SK-N-SH (cell line): ENCODE measurements around the gene NPIPB6. TPM values are rescaled to one million over a fixed set of nuclear protein-coding genes. Genes with fewer than 3 reads are reported as not detected.

Experiments
- CTCF ChIA-PET: fragments of 300-600, 350-600 bp; formaldehyde crosslinking; extraction: SDS; loops from one replicate; lab custom pipeline; 2021; lab: Yijun Ruan, JAX
- POLR2A ChIA-PET: fragments of 350-600 bp; sonication (Branson Sonifier 250); formaldehyde crosslinking; extraction: SDS; loops from one replicate; lab custom pipeline; 2020; ENCODE audit warnings: antibody characterized with exemption, inconsistent platforms; lab: Yijun Ruan, JAX
- DNase-seq: peaks from one replicate; pipeline ENCODE4 v3.0.0; 2012
- H2AFZ ChIP-seq: fragments of 200-600 bp; sonication (generic); 2 replicates; pipeline ENCODE4 v1.8.1; 2016; ENCODE audit warnings: antibody characterized with exemption, mild to moderate bottlenecking, low read depth
- H3F3A ChIP-seq: fragments of 200-600 bp; sonication (generic); replicated peaks from 2 replicates; pipeline ENCODE3; 2016; ENCODE audit warnings: antibody characterized with exemption, mild to moderate bottlenecking; ENCODE audit not compliant: insufficient read depth
- H3K27ac ChIP-seq, 2 experiments: fragments of 200-500 bp in 1 of 2; fragments of 200-600 bp in 1 of 2; sonication (Bioruptor generic) in 1 of 2; sonication (generic), shearing (Covaris generic) in 1 of 2; 2 replicates each; pipeline versions ENCODE4 v1.5.1 to v1.6.1; 2014 to 2016; ENCODE audit warnings: low read depth in 2 of 2, inconsistent platforms in 1 of 2, low read length in 1 of 2, mild to moderate bottlenecking in 1 of 2, mixed read lengths in 1 of 2
- H3K27me3 ChIP-seq: fragments of 200-600 bp; sonication (generic), shearing (Covaris generic); 2 replicates; pipeline ENCODE4 v1.6.1; 2016; ENCODE audit warnings: mixed run types; ENCODE audit not compliant: insufficient read depth
- H3K36me3 ChIP-seq, 2 experiments: fragments of 200-500 bp in 1 of 2; fragments of 200-600 bp in 1 of 2; sonication (Bioruptor generic) in 1 of 2; sonication (generic) in 1 of 2; replicated peaks in 1 of 2; 2 replicates each; pipeline versions ENCODE3 to v1.5.1; 2014 to 2016; ENCODE audit warnings: low read length in 1 of 2, mild to moderate bottlenecking in 1 of 2; ENCODE audit not compliant: insufficient read depth in 2 of 2, control insufficient read depth in 1 of 2
- H3K4me1 ChIP-seq, 2 experiments: fragments of 200-500 bp in 1 of 2; fragments of 200-600 bp in 1 of 2; sonication (Bioruptor generic) in 1 of 2; sonication (generic), shearing (Covaris generic) in 1 of 2; 2 replicates each; pipeline versions ENCODE4 v1.5.1 to v1.6.1; 2014 to 2016; ENCODE audit warnings: low read depth in 1 of 2, low read length in 1 of 2, mixed run types in 1 of 2; ENCODE audit not compliant: insufficient read depth in 2 of 2, control insufficient read depth in 1 of 2
- H3K4me2 ChIP-seq: fragments of 200-600 bp; sonication (generic), shearing (Covaris generic); 2 replicates; pipeline ENCODE4 v1.6.1; 2017; ENCODE audit warnings: mixed run types
- H3K4me3 ChIP-seq, 2 experiments: fragments of 200-500 bp in 1 of 2; fragments of 200-600 bp in 1 of 2; sonication (Bioruptor generic) in 1 of 2; sonication (generic), shearing (Covaris generic) in 1 of 2; 2 replicates each; pipeline versions ENCODE4 v1.5.1 to v1.8.1; 2014 to 2016; ENCODE audit warnings: low read depth in 2 of 2, inconsistent platforms in 1 of 2, low read length in 1 of 2, mild to moderate bottlenecking in 1 of 2, mixed read lengths in 1 of 2, moderate library complexity in 1 of 2
- H3K79me2 ChIP-seq: fragments of 200-600 bp; sonication (generic); 2 replicates; pipeline ENCODE4 v1.8.1; 2017; ENCODE audit warnings: mild to moderate bottlenecking; ENCODE audit not compliant: insufficient read depth
- H3K9ac ChIP-seq: fragments of 200-600 bp; sonication (generic); 2 replicates; pipeline ENCODE4 v1.6.1; 2017; ENCODE audit warnings: mixed run types
- H3K9me2 ChIP-seq: fragments of 200-600 bp; sonication (generic); 2 replicates; pipeline ENCODE4 v1.6.1; 2017; ENCODE audit warnings: mixed run types
- H3K9me3 ChIP-seq: fragments of 200-600 bp; sonication (generic); 2 replicates; pipeline ENCODE4 v1.6.1; 2017; ENCODE audit warnings: mixed run types, mild to moderate bottlenecking, moderate library complexity
- H4K20me1 ChIP-seq: fragments of 200-600 bp; sonication (generic); 2 replicates; pipeline ENCODE4 v1.6.1; 2017; ENCODE audit warnings: mild to moderate bottlenecking, mixed run types; ENCODE audit not compliant: insufficient read depth
- CTCF ChIP-seq: fragments of 200-600 bp; sonication (generic); IDR thresholded peaks from 2 replicates; pipeline ENCODE4 v1.6.1; 2017; ENCODE audit warnings: antibody characterized with exemption, mild to moderate bottlenecking, moderate library complexity
- ELF1 ChIP-seq: IDR thresholded peaks from 2 replicates; pipeline ENCODE4 v1.4.0; 2012
- EZH2phosphoT487 ChIP-seq: fragments of 200-600 bp; sonication (generic); IDR thresholded peaks from 2 replicates; pipeline ENCODE4 v1.6.1; 2017; ENCODE audit warnings: low read depth, mixed run types, mild to moderate bottlenecking, antibody characterized with exemption, moderate library complexity, borderline replicate concordance
- FOXJ3 ChIP-seq: sonication (generic); formaldehyde crosslinking; IDR thresholded peaks from 2 replicates; pipeline ENCODE4 v1.5.1; 2020; ENCODE audit warnings: mild to moderate bottlenecking, missing genetic modification reagents
- IRF3 ChIP-seq: fragments of 150-350 bp; IDR thresholded peaks from 2 replicates; pipeline ENCODE4 v1.6.1; 2016; ENCODE audit warnings: mild to moderate bottlenecking, low read depth, low read length
- JUND ChIP-seq: IDR thresholded peaks from 2 replicates; pipeline ENCODE4 v1.4.0; 2012
- MAX ChIP-seq: IDR thresholded peaks from 2 replicates; pipeline ENCODE4 v1.4.0; 2012; ENCODE audit warnings: low read depth
- POLR2AphosphoS5 ChIP-seq: IDR thresholded peaks from 2 replicates; pipeline ENCODE4 v1.6.1; 2012; ENCODE audit warnings: low read depth, low read length
- SIN3A ChIP-seq: IDR thresholded peaks from 2 replicates; pipeline ENCODE4 v1.6.1; 2012; ENCODE audit warnings: low read depth, mild to moderate bottlenecking, low read length, moderate library complexity, borderline replicate concordance
- SMC3 ChIP-seq: IDR thresholded peaks from 2 replicates; pipeline ENCODE4 v1.6.1; 2012; ENCODE audit warnings: low read depth, low read length, improper control_type of control experiment
- USF1 ChIP-seq: IDR thresholded peaks from 2 replicates; pipeline ENCODE4 v1.4.0; 2012; ENCODE audit warnings: low read depth, borderline replicate concordance
- WGBS: methylation state at CpG from one replicate; pipeline ENCODE4 v1.1.6; 2017; ENCODE audit warnings: low lambda C conversion rate; 5-methylcytosine and 5-hydroxymethylcytosine counted together
- polyA plus RNA-seq, 3 experiments: library from polyadenylated mRNA; depleted of rRNA; stranded (reverse); fragments of >200 nt; gene quantifications; 2 replicates each; pipeline ENCODE4 v1.2.3, GENCODE V29; 2012
- TF ChIP-seq, protein P1 (sequence below): IDR thresholded peaks from 2 replicates; pipeline ENCODE4; 2012
- TF ChIP-seq, protein P2 (sequence below): IDR thresholded peaks from 2 replicates; pipeline ENCODE4 v1.6.1; 2012; ENCODE audit warnings: mild to moderate bottlenecking, low read depth, low read length, moderate library complexity

Gene NPIPB6
- polyA plus RNA-seq, 1 of the 3 experiments (the other 2 are of a cell fraction), result 0.35 TPM

DNA sequence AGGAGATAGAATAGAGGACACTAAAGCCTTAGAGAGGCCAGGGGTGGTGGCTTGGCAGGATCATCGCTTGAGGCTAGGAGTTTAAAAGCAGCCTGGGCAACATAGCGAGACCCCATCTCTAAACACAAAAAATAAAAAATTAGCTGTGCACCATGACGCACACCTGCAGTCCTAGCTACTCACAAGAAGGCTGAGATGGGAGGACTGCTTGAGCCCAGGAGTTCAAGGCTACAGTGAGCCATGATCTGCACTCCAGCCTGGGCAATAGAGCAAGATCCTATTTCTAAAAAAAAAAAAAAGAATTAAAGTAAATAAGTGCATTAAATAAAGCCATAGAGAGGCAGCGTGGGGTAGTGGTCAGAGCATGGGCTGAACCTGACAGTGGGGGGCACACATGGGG lies 51.9 kb downstream of the NPIPB6 start:
- Histone ChIP-seq H3K4me1 (no peaks in the 10 kb centered on the region; a peak in 1 of 4 replicates), H3K9ac (no peak overlapping the region), H3K27me3 (no peaks in the 10 kb centered on the region), H3K9me2 (no peaks in the 10 kb centered on the region), H3F3A (no peaks in the 10 kb centered on the region), H3K36me3 (no peaks in the 10 kb centered on the region), H2AFZ (no peak overlapping the region), H3K4me3 (no peak overlapping the region), H3K9me3 (no peaks in the 10 kb centered on the region), H4K20me1 (no peaks in the 10 kb centered on the region), H3K27ac (no peak overlapping the region), H3K79me2 (no peaks in the 10 kb centered on the region), H3K4me2 (no peak overlapping the region)
- POLR2A ChIA-PET, result no interaction called here
- TF ChIP-seq ELF1 (no peak), EZH2phosphoT487 (no peak), JUND (no peak), POLR2AphosphoS5 (no peak), FOXJ3 (CRISPR knock-in tag) (no peak), SMC3 (no peak), SIN3A (no peak), USF1 (no peak), MAX (no peak), IRF3 (no peak), CTCF (no peak)
- TF ChIP-seq, protein P1, sequence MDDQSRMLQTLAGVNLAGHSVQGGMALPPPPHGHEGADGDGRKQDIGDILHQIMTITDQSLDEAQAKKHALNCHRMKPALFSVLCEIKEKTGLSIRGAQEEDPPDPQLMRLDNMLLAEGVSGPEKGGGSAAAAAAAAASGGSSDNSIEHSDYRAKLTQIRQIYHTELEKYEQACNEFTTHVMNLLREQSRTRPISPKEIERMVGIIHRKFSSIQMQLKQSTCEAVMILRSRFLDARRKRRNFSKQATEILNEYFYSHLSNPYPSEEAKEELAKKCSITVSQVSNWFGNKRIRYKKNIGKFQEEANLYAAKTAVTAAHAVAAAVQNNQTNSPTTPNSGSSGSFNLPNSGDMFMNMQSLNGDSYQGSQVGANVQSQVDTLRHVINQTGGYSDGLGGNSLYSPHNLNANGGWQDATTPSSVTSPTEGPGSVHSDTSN, result no peak
- TF ChIP-seq, protein P2, sequence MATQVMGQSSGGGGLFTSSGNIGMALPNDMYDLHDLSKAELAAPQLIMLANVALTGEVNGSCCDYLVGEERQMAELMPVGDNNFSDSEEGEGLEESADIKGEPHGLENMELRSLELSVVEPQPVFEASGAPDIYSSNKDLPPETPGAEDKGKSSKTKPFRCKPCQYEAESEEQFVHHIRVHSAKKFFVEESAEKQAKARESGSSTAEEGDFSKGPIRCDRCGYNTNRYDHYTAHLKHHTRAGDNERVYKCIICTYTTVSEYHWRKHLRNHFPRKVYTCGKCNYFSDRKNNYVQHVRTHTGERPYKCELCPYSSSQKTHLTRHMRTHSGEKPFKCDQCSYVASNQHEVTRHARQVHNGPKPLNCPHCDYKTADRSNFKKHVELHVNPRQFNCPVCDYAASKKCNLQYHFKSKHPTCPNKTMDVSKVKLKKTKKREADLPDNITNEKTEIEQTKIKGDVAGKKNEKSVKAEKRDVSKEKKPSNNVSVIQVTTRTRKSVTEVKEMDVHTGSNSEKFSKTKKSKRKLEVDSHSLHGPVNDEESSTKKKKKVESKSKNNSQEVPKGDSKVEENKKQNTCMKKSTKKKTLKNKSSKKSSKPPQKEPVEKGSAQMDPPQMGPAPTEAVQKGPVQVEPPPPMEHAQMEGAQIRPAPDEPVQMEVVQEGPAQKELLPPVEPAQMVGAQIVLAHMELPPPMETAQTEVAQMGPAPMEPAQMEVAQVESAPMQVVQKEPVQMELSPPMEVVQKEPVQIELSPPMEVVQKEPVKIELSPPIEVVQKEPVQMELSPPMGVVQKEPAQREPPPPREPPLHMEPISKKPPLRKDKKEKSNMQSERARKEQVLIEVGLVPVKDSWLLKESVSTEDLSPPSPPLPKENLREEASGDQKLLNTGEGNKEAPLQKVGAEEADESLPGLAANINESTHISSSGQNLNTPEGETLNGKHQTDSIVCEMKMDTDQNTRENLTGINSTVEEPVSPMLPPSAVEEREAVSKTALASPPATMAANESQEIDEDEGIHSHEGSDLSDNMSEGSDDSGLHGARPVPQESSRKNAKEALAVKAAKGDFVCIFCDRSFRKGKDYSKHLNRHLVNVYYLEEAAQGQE, result no peak
- 81% methylated on average over 4 of the region's 4 CpGs for WGBS
- no peak for DNase-seq
- CTCF ChIA-PET, result interaction anchor here (1.4 to 15.8 kb wide), 2 partner anchors 30 to 73 kb away, joined by 3 to 302 read pairs; no protein-coding TSS in a partner anchor
